GM19324 (cell line): ENCODE measurements around the gene TMED9.
A peak's percentile ranks its signal among the peaks of the same experiment; 100 is the strongest.
"Not testable (repeated sequence)": the region's sequence is repeated elsewhere in the genome, so short reads cannot be mapped to it uniquely, and the experiment has no call there.

Source experiments
- ATAC-seq: cut with Tn5 transposase; IDR thresholded peaks from one replicate; pipeline ENCODE4 v1.9.1; 2021; ENCODE audit warnings: mild to moderate bottlenecking, moderate library complexity; ENCODE audit not compliant: unreplicated experiment, low FRiP score

The TMED9 gene

GRCh38 chr5:177605078-177605477 is 13.1 kb downstream of the TMED9 start:
- ATAC-seq, result no peak

- no peak for ATAC-seq
Observed at GRCh38 chr5:177605667-177606066, 13.7 kb downstream of the TMED9 start.

- ATAC-seq, result no peak
Observed at GRCh38 chr5:177606071-177607051, 14.4 kb downstream of the TMED9 start.

- ATAC-seq, result peak; percentile 3
Observed at GRCh38 chr5:177607115-177607451, 15.1 kb downstream of the TMED9 start.

GRCh38 chr5:177607452-177608192 is 15.6 kb downstream of the TMED9 start:
- peak; percentile 62 for ATAC-seq

- no peak for ATAC-seq
Observed at GRCh38 chr5:177608243-177609075, 16.5 kb downstream of the TMED9 start.

- ATAC-seq, result no peak
Observed at GRCh38 chr5:177609076-177610059, 17.4 kb downstream of the TMED9 start.

GRCh38 chr5:177610131-177610769 is 18.2 kb downstream of the TMED9 start:
- ATAC-seq, result no peak

- no peak for ATAC-seq
Observed at GRCh38 chr5:177610770-177611445, 18.9 kb downstream of the TMED9 start.

- no peak for ATAC-seq
Observed at GRCh38 chr5:177611446-177612214, 19.6 kb downstream of the TMED9 start.

- ATAC-seq, result no peak
Observed at GRCh38 chr5:177612215-177612673, 20.2 kb downstream of the TMED9 start.

- ATAC-seq, result no peak
Observed at GRCh38 chr5:177620560-177620959, 28.6 kb downstream of the TMED9 start.

GRCh38 chr5:177624172-177624571 is 32.2 kb downstream of the TMED9 start:
- ATAC-seq, result not testable (repeated sequence)

GRCh38 chr5:177630186-177630585 is 38.2 kb downstream of the TMED9 start:
- not testable (repeated sequence) for ATAC-seq

GRCh38 chr5:177634912-177635311 is 42.9 kb downstream of the TMED9 start:
- not testable (repeated sequence) for ATAC-seq

- ATAC-seq, result not testable (repeated sequence)
Observed at GRCh38 chr5:177645462-177645861, 53.5 kb downstream of the TMED9 start.
